ENCODE data around the gene MYEF2. TPM values are rescaled to one million over a fixed set of nuclear protein-coding genes. Genes with fewer than 3 reads are reported as not detected.

Gene MYEF2
- total and polyA plus RNA-seq, 2 of the 13 experiments (the other 11 are each of a cell fraction or from before 2014, with no cell fraction given): 10.3 to 10.5 TPM

GRCh38 chr15:48177766-48178647 is at the start of gene MYEF2 (continued):
- peak; percentile 79; the same call in 1 of the 2 replicates for TF ChIP-seq SNAPC5 (CRISPR knock-in tag; IDR thresholded peaks at IDR 0.05; ENCODE audit: borderline replicate concordance)
- TF ChIP-seq TAF1 (CRISPR knock-in tag; IDR thresholded peaks at IDR 0.05): no peak
- TF ChIP-seq ZNF225 (CRISPR knock-in tag; IDR thresholded peaks at IDR 0.05): no peak
- TF ChIP-seq ARID4A (CRISPR knock-in tag; IDR thresholded peaks at IDR 0.05; ENCODE audit: borderline replicate concordance): peak; percentile 23; the same call in 1 of the 2 replicates
- peak; percentile 83 for TF ChIP-seq ZMYM4 (CRISPR knock-in tag; IDR thresholded peaks at IDR 0.05)
- peak; percentile 26; the same call in 1 of the 2 replicates for TF ChIP-seq GABPB1 (CRISPR knock-in tag; IDR thresholded peaks at IDR 0.05)
- TF ChIP-seq TOPORS (CRISPR knock-in tag; IDR thresholded peaks at IDR 0.05): 0 out of 2 replicates have a peak, but pooled peaks have one; percentile 51
- TF ChIP-seq KMT2A (CRISPR knock-in tag; IDR thresholded peaks at IDR 0.05): 0 out of 2 replicates have a peak, but pooled peaks have one; percentile 11
- TF ChIP-seq ZHX2 (IDR thresholded peaks at IDR 0.05; ENCODE audit: low read depth): no peak
- no peak for TF ChIP-seq ZHX2 (CRISPR knock-in tag; IDR thresholded peaks at IDR 0.05; ENCODE audit: borderline replicate concordance)
- no peak for TF ChIP-seq KDM1A (CRISPR knock-in tag; IDR thresholded peaks at IDR 0.05)
- no peak for TF ChIP-seq TGIF2 (CRISPR knock-in tag; IDR thresholded peaks at IDR 0.05)
- no peak for TF ChIP-seq ZNF138 (CRISPR knock-in tag; IDR thresholded peaks at IDR 0.05; ENCODE audit: low read depth)
- TF ChIP-seq RNF2 (conservative IDR thresholded peaks at IDR 0.05; ENCODE audit: low read depth): peak; percentile 64; the same call in 1 of the 2 replicates
- TF ChIP-seq KLF15 (CRISPR knock-in tag; IDR thresholded peaks at IDR 0.05; ENCODE audit: borderline replicate concordance): no peak
- peak; percentile 80; the same call in 1 of the 2 replicates for TF ChIP-seq IRX3 (CRISPR knock-in tag; IDR thresholded peaks at IDR 0.05; ENCODE audit: borderline replicate concordance, low read depth)
- TF ChIP-seq GPBP1L1 (CRISPR knock-in tag; IDR thresholded peaks at IDR 0.05): no peak
- TF ChIP-seq RARA (CRISPR knock-in tag; IDR thresholded peaks at IDR 0.05): no peak
